HepG2 (cell line): Measurements from ENCODE around the gene PROCR.

Experiments used
- TF ChIP-seq, protein P1 (sequence below): sonication (generic); formaldehyde crosslinking; IDR thresholded peaks from 2 replicates; pipeline ENCODE4 v1.9.0; 2021; ENCODE audit warnings: missing genetic modification reagents, mild to moderate bottlenecking, borderline replicate concordance
- TF ChIP-seq, protein P2 (sequence below): sonication (generic); formaldehyde crosslinking; IDR thresholded peaks from 2 replicates; pipeline ENCODE4 v1.5.1; 2020; ENCODE audit warnings: missing genetic modification reagents, mild to moderate bottlenecking, borderline replicate concordance

DNA sequence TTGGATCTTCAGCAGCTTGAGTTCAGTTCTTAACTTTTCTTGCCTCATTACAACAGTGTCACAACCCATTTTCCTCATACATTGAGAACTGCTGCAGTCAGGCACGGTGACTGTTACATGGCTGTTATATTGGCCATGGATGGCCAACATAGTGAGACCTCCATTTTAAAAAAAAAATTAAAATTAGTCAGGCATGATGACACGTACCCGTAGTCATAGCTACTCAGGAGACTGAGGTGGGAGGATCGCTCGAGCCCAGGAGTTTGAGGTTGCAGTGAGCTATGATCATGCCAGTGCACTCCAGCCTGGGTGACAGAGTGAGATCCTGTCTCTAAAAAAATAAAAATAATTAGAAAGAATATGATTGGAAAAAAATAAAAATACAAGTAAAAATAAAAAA, 44.7 kb downstream of the PROCR start:
- TF ChIP-seq, protein P1, sequence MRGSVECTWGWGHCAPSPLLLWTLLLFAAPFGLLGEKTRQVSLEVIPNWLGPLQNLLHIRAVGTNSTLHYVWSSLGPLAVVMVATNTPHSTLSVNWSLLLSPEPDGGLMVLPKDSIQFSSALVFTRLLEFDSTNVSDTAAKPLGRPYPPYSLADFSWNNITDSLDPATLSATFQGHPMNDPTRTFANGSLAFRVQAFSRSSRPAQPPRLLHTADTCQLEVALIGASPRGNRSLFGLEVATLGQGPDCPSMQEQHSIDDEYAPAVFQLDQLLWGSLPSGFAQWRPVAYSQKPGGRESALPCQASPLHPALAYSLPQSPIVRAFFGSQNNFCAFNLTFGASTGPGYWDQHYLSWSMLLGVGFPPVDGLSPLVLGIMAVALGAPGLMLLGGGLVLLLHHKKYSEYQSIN (CRISPR knock-in tag), result no peak
- TF ChIP-seq, protein P2, sequence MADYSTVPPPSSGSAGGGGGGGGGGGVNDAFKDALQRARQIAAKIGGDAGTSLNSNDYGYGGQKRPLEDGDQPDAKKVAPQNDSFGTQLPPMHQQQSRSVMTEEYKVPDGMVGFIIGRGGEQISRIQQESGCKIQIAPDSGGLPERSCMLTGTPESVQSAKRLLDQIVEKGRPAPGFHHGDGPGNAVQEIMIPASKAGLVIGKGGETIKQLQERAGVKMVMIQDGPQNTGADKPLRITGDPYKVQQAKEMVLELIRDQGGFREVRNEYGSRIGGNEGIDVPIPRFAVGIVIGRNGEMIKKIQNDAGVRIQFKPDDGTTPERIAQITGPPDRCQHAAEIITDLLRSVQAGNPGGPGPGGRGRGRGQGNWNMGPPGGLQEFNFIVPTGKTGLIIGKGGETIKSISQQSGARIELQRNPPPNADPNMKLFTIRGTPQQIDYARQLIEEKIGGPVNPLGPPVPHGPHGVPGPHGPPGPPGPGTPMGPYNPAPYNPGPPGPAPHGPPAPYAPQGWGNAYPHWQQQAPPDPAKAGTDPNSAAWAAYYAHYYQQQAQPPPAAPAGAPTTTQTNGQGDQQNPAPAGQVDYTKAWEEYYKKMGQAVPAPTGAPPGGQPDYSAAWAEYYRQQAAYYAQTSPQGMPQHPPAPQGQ (CRISPR knock-in tag), result no peak
